GM10266 (cell line): ENCODE measurements around the gene HS6ST1.

Source experiments
- DNase-seq: peaks from one replicate; pipeline ENCODE4 v3.0.0; 2012; ENCODE audit errors: extremely low spot score
- CTCF ChIP-seq: IDR thresholded peaks from 2 replicates; pipeline ENCODE4 v1.5.1; 2012; ENCODE audit warnings: mild to moderate bottlenecking, low read depth; ENCODE audit not compliant: control insufficient read depth, insufficient read depth; ENCODE audit errors: missing control alignments

HS6ST1 gene

GRCh38 chr2:128289439-128289838 is 29.2 kb downstream of the HS6ST1 start:
- no peak for DNase-seq
- TF ChIP-seq CTCF = no peak

- TF ChIP-seq CTCF = no peak
- no peak for DNase-seq
These were observed 29.9 kb downstream of the HS6ST1 start for GRCh38 chr2:128288781-128289180.

DNA sequence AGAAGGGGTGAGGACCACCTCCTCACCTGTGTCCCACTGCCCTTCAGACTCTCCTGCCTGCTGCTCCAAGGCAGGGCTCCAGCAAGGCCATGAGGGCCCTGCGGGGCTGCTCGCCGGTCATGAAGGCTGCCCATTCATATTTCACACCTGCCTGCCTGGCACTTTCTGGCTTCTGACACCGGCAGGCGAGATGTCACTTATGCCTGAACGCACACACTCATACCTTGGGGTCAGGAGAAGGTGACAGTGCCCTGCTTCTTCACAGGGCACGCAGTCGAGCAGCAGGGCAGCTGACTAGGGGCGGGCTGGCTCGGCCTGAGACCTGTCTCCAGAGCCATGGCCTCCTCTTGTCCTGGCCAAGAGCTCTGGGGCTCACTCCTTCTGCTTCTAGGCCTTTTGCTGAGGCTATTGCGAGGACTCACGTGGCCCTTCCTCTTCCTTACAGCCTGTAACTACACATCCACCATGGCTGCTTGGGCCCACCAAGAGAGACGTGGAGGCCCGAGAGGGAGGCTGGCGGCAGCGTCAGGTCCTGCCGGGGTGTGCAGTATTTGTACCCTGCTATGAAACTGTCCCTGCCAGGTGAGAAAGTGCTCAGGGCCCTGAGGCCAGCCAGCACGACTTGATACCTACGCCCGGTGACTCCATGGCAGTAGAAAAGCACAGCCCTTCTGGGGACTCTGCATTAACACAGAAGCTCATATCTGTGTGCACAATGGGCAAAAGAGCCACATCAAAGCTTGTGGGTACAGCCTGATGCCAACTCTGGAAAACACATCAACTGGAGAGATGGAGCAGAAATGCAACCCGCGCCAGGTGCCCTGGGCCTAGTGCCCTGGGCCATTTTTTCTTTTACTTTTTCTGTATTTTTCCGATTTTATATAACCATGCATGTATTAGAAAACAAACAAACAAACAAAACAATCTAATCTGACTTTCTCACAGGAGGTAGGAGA is 30.6 kb downstream of the HS6ST1 start:
- no peak for DNase-seq
- no peak for TF ChIP-seq CTCF

DNA sequence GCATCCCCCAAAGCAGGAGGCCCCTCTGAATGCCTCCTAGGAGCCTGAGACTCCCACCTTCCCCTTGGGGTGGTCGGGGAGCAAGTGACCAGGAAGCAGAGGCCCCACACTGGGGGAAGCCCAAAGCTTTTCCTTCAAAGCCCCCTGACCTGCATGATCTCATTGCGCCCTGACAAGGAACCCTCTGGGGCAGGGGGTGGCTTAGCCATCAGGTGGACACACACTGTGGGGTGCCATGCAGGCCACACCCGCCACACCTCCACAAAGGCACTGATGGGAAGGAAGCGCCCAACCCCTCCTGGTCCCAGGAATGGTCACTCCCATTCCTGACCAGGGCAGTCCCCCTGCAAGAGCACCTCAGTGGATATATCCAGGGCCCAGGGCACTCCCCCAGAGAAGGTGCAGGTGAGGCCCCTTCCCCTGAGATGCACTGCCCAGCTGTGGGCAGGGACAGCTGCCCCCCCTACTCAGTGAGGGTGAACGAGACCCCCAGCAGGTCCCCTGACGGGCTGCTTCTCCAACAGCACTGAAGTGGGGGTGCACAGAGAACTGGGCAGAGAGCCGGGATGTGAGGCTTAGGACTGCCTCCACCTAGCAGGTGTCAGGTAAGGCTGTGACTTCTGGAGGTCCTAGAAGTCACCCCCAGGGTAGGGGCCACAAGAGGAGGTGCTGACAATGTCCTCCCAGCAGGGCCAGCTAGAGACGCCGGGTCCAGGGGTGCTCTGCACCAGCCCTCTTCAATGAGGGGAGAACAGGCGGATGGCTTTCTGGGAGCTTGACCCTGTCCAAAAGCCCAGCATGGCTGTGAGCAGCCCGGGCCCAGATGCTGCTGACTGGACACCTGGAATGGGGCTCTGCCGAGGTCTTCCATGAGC is 31.5 kb downstream of the HS6ST1 start:
- no peak for TF ChIP-seq CTCF
- no peak for DNase-seq

DNA sequence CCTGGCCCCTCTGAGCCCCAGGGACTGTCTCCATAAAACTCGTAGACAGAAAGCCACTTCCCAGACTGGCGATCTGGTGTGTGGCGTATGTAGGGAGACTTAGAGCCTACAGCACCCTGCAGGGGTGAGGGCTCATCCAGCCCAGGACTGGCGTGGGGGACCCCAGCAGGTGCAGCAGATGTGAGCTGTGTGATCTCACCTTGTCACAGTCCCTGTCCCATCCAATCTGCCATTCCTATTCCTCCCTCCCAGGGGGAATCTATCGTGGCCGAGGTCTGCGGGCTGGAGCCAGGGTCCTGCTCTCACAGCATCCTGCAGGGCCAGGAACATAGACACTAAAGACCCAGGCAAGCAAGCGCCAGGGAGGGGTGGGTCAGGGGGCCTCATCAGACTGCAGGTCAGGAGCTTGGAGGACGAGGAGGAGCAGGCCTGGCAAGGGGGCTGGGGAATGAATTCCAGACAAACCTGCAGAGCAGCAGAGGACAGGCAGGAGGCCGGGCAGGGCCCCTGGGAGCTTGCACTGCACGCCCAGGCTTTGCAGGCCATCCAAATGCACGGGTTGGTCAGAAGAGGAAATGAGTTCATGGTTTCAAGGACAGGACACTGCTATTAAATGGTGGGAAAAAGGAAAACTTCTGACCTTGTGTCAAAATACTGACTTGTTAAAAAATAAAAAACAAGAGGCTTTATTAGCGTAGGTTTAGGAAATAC is 32.5 kb downstream of the HS6ST1 start:
- no peak for TF ChIP-seq CTCF

GRCh38 chr2:128285329-128285931 is 33.2 kb downstream of the HS6ST1 start:
- DNase-seq = no peak
- TF ChIP-seq CTCF = no peak

More for the DNA sequence above, 32.5 kb downstream of the HS6ST1 start:
- DNase-seq = no peak
